ENCODE data around the gene GALNT3. TPM values are rescaled to one million over a fixed set of nuclear protein-coding genes. Genes with fewer than 3 reads are reported as not detected.

The GALNT3 gene
- total RNA-seq, 1 donor from 2014 or later = 8.3 TPM

DNA sequence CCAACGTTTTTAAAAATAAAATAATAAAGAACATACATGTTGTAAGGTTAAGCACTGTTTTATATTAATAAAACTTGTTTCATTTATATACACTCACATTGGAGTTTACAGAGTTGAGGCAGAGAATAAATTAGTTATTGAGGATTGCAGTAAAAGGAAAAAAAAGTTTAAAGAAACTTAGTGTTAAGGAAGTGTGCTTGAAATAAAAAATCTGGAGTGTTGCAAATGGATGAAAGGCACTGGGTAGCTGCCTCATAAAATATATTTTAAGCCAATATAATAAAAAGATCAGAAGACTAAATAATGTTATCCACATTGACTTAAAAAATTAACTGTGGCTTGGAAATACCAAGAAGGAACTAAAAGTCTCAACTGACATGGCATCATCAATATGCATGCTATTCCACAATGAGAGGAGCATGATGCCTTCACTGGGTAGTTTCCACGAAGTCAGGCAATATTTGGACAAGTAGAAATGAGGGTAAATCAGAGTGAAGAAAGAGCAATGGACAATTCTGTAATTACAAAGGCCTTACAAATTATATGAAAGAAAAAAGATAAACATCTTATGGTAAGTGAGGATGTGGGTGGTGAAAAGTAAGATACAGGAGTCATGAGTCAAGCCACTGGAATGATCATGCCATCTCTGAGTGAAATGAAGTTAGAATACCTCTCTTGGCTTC, 2.5 kb downstream of the GALNT3 start:
- Mint-ChIP-seq H3K4me3 (no peak overlapping the region), H3K4me1 (peaks cover 29% of the 10 kb centered on the region), H3K27me3 (ENCODE audit: low read depth) (peaks cover 41% of the 10 kb centered on the region), H3K27ac (no peak overlapping the region), H3K9me3 (no peaks in the 10 kb centered on the region), H3K36me3 (no peaks in the 10 kb centered on the region)
- TF ChIP-seq, protein P1, sequence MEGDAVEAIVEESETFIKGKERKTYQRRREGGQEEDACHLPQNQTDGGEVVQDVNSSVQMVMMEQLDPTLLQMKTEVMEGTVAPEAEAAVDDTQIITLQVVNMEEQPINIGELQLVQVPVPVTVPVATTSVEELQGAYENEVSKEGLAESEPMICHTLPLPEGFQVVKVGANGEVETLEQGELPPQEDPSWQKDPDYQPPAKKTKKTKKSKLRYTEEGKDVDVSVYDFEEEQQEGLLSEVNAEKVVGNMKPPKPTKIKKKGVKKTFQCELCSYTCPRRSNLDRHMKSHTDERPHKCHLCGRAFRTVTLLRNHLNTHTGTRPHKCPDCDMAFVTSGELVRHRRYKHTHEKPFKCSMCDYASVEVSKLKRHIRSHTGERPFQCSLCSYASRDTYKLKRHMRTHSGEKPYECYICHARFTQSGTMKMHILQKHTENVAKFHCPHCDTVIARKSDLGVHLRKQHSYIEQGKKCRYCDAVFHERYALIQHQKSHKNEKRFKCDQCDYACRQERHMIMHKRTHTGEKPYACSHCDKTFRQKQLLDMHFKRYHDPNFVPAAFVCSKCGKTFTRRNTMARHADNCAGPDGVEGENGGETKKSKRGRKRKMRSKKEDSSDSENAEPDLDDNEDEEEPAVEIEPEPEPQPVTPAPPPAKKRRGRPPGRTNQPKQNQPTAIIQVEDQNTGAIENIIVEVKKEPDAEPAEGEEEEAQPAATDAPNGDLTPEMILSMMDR (IDR thresholded peaks at IDR 0.05; ENCODE audit: unreplicated experiment) = no peak
- no peak for DNase-seq (ENCODE audit: low spot score in 2 of 2, unreplicated experiment in 2 of 2)

DNA sequence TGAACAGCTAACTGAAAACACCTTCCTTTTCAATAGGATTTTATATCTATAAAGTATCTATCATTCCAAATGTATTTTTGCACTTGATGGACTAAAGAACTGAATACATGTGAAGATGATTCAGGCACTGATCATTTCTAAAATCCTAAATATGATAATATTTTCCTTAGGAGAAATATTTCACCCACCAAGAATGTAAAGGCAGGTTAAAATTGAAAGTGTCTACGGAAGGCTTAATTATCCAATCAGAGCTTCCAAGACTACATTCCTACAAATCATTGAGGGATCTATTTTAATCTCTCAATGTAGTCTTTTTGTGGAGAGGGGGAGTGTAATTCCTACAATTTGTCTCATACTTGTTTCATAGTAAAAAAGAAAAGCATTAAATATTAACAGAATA, 3.6 kb downstream of the GALNT3 start:
- Mint-ChIP-seq H3K27ac (no peak overlapping the region), H3K4me1 (peaks cover 29% of the 10 kb centered on the region)
- DNase-seq (ENCODE audit: low spot score in 2 of 2, unreplicated experiment in 2 of 2) = no peak

DNA sequence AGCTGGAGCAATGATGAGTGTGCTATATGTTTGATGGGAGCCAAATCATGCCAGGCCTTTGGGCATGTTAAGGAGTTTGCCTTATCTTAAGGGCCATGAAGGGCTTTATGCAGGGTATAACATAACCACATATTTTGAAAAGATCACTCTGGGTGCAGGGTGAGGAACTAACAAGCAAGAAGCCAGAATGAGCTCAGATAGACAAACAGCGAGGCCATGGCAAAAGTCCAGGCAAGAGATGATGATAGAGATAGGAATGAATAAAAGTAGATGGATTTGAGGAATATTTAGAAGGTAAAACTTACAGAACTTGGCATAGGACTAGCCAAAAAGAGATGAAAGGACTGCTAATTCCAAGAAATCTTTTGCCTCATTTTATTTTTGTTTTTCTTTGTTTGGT, 6.7 kb downstream of the GALNT3 start:
- Mint-ChIP-seq H3K4me1 (peaks cover 15% of the 10 kb centered on the region), H3K4me3 (no peak overlapping the region), H3K27ac (peak overlapping the region; percentile 41), H3K27me3 (ENCODE audit: low read depth) (peaks cover 10% of the 10 kb centered on the region), H3K36me3 (no peaks in the 10 kb centered on the region), H3K9me3 (no peaks in the 10 kb centered on the region)
- DNase-seq (ENCODE audit: low spot score in 2 of 2, unreplicated experiment in 2 of 2) = no peak
- TF ChIP-seq, protein P1 (IDR thresholded peaks at IDR 0.05; ENCODE audit: unreplicated experiment) = no peak

More for the DNA sequence above, 3.6 kb downstream of the GALNT3 start:
- H3K4me3 Mint-ChIP-seq = no peak overlapping the region
- H3K27me3 Mint-ChIP-seq (ENCODE audit: low read depth) = peaks cover 32% of the 10 kb centered on the region
- H3K9me3 Mint-ChIP-seq = no peaks in the 10 kb centered on the region
- H3K36me3 Mint-ChIP-seq = no peaks in the 10 kb centered on the region
- TF ChIP-seq, protein P1 (IDR thresholded peaks at IDR 0.05; ENCODE audit: unreplicated experiment) = no peak

DNA sequence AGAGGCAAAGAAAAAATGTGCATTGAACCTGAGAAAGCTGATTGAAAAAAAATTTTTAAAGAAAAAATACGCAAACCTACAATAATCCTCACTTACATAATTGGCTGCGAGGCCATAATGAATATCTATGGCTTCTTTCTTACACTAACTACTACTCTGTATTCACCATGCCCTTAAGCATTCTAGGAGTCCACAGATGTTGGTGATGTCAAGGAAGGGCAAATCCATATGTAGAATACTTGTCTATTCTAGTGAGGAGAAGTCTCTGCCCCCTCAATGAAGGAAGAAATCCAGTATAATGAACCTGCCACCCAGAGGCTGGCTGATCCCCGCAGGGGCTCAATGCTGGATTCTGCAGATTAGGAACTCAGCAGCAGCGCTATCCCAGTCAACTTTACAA, 14.3 kb downstream of the GALNT3 start:
- no peaks in the 10 kb centered on the region for H3K27me3 Mint-ChIP-seq (ENCODE audit: low read depth)
- H3K27ac Mint-ChIP-seq = no peak overlapping the region
- peaks cover 9% of the 10 kb centered on the region for H3K9me3 Mint-ChIP-seq
- peaks cover 3% of the 10 kb centered on the region for H3K4me1 Mint-ChIP-seq
- no peak for DNase-seq (ENCODE audit: low spot score in 2 of 2, unreplicated experiment in 2 of 2)
- TF ChIP-seq, protein P1 (IDR thresholded peaks at IDR 0.05; ENCODE audit: unreplicated experiment) = no peak
- H3K36me3 Mint-ChIP-seq = peaks cover 9% of the 10 kb centered on the region
- no peak overlapping the region for H3K4me3 Mint-ChIP-seq

DNA sequence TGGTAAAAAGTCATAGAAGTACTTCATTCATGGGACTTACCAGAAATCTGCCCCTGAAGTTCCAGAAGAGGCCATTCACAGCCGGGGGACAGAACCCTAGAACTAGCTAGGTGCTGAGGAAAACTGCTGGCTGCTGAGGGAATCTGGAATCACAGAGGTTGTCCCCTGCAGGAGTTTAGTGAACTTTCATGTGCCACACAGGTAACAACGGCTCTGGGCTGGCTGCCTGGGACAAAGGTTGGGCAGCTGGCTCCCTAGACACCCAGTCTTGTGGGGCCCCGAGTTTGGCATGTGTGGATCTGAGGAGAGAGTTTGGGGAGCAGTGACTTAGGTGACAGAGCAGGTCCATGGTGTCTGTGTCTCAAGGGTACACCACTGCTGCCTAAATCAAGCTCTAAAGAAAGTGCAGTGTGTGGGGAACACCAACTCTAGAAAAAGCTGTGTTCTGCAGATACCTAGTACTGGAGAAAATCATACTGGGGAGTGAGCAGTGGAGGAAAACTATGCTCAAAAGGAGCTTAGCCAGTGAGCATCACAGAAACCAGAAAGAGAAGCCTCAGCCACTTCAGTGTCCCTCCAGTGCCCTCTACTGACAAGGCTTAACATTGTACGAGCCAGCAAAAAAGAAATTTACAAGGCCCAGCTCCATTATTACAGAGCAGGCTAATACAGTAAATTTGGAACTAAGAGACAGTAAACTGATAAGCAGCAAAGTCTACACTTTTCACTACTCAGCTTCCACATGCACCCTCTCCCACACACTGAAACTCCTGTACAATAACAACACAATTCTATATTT, 15.2 kb downstream of the GALNT3 start:
- Mint-ChIP-seq H3K27ac (no peak overlapping the region), H3K4me3 (no peak overlapping the region)

More for the DNA sequence above, 15.2 kb downstream of the GALNT3 start:
- no peak for DNase-seq (ENCODE audit: low spot score in 2 of 2, unreplicated experiment in 2 of 2)
- TF ChIP-seq, protein P1 (IDR thresholded peaks at IDR 0.05; ENCODE audit: unreplicated experiment) = no peak
- Mint-ChIP-seq H3K36me3 (peaks cover 9% of the 10 kb centered on the region), H3K27me3 (ENCODE audit: low read depth) (no peaks in the 10 kb centered on the region), H3K9me3 (peaks cover 16% of the 10 kb centered on the region), H3K4me1 (peaks cover 3% of the 10 kb centered on the region)
